GM18511 (cell line): ENCODE measurements around the gene HIVEP1.
"Not testable (repeated sequence)": the region's sequence is repeated elsewhere in the genome, so short reads cannot be mapped to it uniquely, and the experiment has no call there.

ENCODE experiments used
- ATAC-seq: cut with Tn5 transposase; IDR thresholded peaks from one replicate; pipeline ENCODE4 v1.9.1; 2021; ENCODE audit warnings: mild to moderate bottlenecking, moderate library complexity; ENCODE audit not compliant: unreplicated experiment

The HIVEP1 gene

GRCh38 chr6:12081771-12082170, 69.7 kb downstream of the HIVEP1 start:
- ATAC-seq: no peak

- no peak for ATAC-seq
Measured at GRCh38 chr6:12082368-12082767, 70.3 kb downstream of the HIVEP1 start.

GRCh38 chr6:12083302-12083701, 71.2 kb downstream of the HIVEP1 start:
- ATAC-seq: no peak

- ATAC-seq: no peak
Measured at GRCh38 chr6:12083763-12084162, 71.7 kb downstream of the HIVEP1 start.

- no peak for ATAC-seq
Measured at GRCh38 chr6:12084681-12085080, 72.6 kb downstream of the HIVEP1 start.

- ATAC-seq: no peak
Measured at GRCh38 chr6:12088531-12088930, 76.4 kb downstream of the HIVEP1 start.

GRCh38 chr6:12090714-12091113, 78.6 kb downstream of the HIVEP1 start:
- ATAC-seq: no peak

- no peak for ATAC-seq
Measured at GRCh38 chr6:12092762-12093161, 80.7 kb downstream of the HIVEP1 start.

- ATAC-seq: no peak
Measured at GRCh38 chr6:12094689-12095088, 82.6 kb downstream of the HIVEP1 start.

- no peak for ATAC-seq
Measured at GRCh38 chr6:12096342-12096741, 84.2 kb downstream of the HIVEP1 start.

GRCh38 chr6:12097791-12098190, 85.7 kb downstream of the HIVEP1 start:
- ATAC-seq: no peak

GRCh38 chr6:12099623-12100338, 87.7 kb downstream of the HIVEP1 start:
- no peak for ATAC-seq

GRCh38 chr6:12101048-12101447, 88.9 kb downstream of the HIVEP1 start:
- ATAC-seq: no peak

- no peak for ATAC-seq
Measured at GRCh38 chr6:12101653-12102312, 89.7 kb downstream of the HIVEP1 start.

GRCh38 chr6:12102350-12102749, 90.2 kb downstream of the HIVEP1 start:
- no peak for ATAC-seq

- no peak for ATAC-seq
Measured at GRCh38 chr6:12103158-12103557, 91.0 kb downstream of the HIVEP1 start.

- ATAC-seq: no peak
Measured at GRCh38 chr6:12105271-12105670, 93.2 kb downstream of the HIVEP1 start.

GRCh38 chr6:12108376-12108775, 96.3 kb downstream of the HIVEP1 start:
- not testable (repeated sequence) for ATAC-seq

- no peak for ATAC-seq
Measured at GRCh38 chr6:12110523-12111362, 98.6 kb downstream of the HIVEP1 start.

GRCh38 chr6:12111363-12111670, 99.2 kb downstream of the HIVEP1 start:
- ATAC-seq: no peak

- no peak for ATAC-seq
Measured at GRCh38 chr6:12112540-12113189, 100.6 kb downstream of the HIVEP1 start.
